Measurements from ENCODE around the gene CAMSAP2.

DNA sequence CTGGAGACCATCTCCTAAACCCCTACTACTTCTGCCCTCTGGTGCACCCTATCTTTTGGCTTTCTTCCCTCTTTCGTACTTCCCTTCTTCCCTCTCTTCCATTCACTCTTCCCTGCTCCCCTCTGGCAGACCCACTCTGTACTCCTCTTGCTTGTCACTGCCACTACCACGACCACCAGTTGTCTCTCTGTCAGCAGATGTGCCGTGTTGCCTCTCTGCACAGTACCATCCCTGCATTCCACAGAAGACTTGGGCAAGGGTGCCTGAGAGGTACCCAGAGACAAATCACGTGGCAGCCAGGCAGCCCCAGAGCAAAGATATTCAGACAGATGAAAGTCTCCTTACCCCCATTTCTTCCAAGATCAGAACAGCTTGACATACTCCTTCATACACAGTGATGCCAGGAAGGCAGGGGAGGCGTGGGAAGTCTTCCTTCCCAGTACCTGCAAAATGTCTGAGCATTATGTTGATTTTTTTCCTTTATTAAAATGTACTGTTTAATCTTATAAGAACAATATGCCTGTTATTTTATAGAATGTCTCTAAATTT lies 15.0 kb downstream of the CAMSAP2 start:
- TF ChIP-seq, protein P1, sequence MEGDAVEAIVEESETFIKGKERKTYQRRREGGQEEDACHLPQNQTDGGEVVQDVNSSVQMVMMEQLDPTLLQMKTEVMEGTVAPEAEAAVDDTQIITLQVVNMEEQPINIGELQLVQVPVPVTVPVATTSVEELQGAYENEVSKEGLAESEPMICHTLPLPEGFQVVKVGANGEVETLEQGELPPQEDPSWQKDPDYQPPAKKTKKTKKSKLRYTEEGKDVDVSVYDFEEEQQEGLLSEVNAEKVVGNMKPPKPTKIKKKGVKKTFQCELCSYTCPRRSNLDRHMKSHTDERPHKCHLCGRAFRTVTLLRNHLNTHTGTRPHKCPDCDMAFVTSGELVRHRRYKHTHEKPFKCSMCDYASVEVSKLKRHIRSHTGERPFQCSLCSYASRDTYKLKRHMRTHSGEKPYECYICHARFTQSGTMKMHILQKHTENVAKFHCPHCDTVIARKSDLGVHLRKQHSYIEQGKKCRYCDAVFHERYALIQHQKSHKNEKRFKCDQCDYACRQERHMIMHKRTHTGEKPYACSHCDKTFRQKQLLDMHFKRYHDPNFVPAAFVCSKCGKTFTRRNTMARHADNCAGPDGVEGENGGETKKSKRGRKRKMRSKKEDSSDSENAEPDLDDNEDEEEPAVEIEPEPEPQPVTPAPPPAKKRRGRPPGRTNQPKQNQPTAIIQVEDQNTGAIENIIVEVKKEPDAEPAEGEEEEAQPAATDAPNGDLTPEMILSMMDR (IDR thresholded peaks at IDR 0.05) = no peak
- TF ChIP-seq EP300 (IDR thresholded peaks at IDR 0.05) = no peak
